A172 (cell line): ENCODE measurements around the gene ZNF611. TPM values are rescaled to one million over a fixed set of nuclear protein-coding genes. Genes with fewer than 3 reads are reported as not detected.
"Not testable (repeated sequence)": the region's sequence is repeated elsewhere in the genome, so short reads cannot be mapped to it uniquely, and the experiment has no call there.

Experiments used
- DNase-seq: peaks from one replicate; pipeline ENCODE4 v3.0.0-alpha.2; 2015; ENCODE audit warnings: low spot score
- total RNA-seq: library from RNA; depleted of rRNA; stranded (reverse); fragments of >200 nt; shearing (Covaris generic); gene quantifications from 2 replicates; pipeline ENCODE4 v1.2.3, GENCODE V29; 2014

Gene ZNF611
- total RNA-seq, 1 experiment from 2014 or later = 11.7 TPM

DNA sequence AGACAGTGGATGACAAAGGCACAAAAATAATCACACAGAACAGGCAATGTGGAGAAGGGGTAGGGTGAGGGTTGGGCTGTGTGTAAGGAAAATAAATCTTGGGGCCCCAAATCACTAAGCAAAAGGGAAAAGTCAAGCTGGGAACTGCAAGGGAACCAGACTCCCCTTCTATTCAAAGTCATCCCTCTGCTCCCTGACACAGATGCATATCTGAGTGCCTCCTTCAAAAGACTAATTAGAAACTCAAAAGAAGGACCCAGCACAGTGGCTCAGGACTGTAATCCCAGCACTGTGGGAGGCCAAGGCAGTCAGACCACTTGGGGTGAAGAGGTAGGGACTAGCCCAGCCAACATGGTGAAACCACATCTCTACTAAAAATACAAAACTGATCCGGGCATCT, 18.3 kb downstream of the ZNF611 start:
- no peak for DNase-seq

DNA sequence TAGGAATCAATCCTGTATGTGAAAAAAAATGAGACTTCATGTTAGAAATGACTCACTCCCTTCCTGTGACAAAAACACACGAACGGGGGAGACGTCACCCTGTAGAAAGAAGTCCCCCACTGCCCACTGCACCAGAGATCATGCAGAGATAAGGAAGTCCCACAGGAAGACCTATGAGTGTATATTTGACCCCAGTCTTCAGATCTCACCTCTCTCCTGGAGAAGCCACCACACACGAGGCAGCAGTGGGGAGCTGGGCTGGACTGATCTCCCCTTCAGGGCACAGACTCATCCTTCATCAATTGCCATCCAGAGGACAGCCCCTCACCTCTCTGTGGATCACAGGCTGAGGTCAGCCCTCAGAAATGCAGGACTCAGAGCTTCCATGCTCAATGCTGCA, 18.9 kb downstream of the ZNF611 start:
- DNase-seq = not testable (repeated sequence)

DNA sequence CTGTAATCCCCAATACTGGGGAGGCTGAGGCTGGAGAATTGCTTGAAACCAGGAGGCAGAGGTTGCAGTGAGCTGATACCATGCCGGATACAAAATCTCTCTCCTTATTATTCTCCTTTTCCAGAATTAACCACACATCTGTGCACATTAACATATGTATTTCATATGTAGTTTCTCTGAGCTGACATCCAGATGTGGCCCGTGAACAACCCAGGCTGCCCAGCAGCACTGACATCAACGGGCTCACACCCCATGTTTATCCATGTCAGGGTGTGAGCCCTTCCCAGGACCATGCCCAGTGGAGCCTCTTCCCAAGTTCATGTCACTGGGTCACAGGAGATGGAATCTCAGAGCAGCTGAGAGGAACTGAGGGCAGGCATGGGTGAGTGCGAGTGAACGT, 19.5 kb downstream of the ZNF611 start:
- not testable (repeated sequence) for DNase-seq

DNA sequence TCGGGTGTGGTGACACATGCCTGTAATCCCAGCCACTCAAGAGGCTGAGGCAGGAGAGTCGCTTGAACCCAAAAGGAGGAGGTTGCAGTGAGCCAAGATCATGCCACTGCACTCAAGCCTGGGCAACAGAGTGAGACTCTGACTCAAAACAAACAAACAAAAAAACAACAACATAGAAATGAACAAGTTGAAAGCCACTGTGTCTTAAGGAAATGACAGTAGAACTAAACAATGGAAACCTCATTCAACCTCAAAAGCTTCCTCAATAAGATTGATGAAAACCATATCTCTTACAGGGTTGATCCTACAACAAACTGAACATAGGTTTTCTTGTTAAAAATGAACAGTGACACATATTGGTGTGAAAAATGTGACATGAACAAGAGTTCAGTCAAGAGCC, 21.8 kb downstream of the ZNF611 start:
- not testable (repeated sequence) for DNase-seq

DNA sequence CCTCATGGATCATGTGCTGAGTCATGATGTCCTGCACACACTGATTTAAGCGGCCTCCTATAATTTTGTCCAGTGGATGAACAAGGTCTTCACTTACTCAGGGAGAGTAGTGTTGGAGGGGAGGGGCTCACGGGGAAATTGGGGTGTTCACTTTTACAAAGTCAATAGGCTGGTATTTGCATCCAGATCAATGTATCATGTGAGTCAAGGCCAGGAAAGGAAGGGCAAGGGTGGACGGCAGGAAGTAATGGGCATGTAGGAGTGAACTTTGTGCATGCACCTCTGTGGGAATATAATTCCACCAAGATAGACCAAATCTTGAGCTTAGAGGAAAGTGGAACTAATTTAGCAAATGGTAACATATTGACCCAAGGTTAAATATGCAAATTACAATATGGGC, 23.2 kb downstream of the ZNF611 start:
- DNase-seq = not testable (repeated sequence)

DNA sequence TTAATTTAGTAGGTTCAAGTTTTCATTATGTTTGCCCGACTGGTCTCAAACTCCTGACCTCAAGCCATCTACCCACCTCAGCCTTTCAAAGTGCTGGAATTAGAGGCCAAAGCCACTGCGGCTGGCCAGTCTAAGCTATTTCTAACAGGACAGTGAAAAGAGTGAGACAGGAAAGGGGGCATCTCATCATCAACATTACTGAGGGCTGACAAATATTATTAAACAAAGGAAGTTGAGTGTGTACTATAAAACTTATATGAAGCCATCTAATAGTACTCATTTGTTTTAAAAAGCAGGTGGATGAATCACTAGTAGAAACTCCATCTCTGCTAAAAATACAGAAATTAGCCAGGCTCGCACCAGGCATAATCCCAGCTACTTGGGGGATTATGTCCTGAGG, 24.3 kb downstream of the ZNF611 start:
- no peak for DNase-seq

DNA sequence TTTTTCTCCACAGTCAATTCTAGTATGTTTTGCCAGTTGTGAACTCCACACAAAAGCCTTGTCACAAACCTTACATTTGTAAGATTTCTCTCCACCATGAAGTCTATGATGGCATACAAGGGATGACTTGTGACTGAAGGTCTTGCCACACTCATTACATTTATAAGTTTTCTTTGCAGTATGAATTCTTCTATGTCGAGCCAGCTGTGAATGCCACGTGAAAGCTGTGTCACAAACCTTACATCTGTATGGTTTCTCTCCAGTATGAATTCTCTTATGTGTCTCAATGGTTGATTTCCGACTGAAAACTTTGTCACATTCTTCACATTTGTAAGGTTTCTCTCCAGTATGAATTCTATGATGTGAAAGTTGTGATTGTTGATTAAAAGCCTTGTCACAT, 29.2 kb downstream of the ZNF611 start:
- not testable (repeated sequence) for DNase-seq

DNA sequence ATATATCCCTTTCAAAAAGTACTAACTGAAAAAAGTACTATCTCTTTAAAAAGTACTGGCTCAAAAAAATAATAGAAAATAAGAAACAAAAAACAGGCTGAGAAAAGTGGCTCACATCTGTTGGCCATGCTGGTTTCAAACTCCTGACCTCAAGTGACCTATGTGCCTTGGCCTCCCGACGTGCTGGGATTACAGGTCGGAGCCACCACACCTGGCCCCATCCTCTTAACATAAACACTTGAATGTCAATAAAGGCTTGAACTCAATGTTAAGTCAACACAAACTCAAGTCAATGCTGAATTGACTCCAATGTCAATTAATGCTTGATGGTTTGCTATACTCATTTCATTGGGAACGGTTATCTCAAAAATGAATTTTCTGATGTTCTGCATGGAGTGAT, 30.9 kb downstream of the ZNF611 start:
- no peak for DNase-seq

DNA sequence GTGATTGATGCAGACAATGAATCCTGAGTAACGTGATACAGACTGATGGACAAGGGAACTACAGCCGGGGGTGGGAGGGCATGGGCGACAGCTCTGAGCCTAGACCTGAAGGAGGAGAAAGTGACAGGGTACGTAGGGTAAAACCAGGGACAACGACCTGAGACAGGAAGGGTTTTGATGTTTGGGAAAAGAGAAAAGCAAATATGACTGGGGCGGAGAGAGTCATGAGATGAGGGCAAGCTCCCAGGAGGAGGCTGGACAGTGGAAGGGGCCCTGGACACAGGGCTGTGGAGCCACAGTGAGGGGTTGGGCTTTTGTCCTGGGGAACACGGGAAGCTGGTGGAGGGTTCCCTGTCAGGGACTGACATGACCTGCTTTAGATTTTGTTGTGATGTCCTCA, 34.2 kb downstream of the ZNF611 start:
- DNase-seq = no peak

DNA sequence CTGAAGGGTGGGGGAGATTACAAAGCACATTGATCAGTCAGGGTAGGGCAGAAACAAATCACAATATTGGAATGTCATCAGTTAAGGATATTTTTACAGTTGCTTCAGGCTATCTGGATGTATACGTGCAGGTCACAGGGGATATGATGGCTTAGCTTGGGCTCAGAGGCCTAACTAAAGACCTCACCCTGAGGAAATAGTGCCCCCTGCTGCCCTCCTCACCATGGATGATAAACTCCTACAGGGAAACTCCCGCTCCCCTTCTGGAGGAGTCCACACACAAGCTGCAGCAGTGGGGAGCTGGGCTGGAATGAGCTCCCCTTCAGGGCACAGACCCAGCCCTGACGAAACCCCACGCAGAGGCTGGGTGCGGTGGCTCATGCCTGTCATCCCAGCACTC, 35.3 kb downstream of the ZNF611 start:
- not testable (repeated sequence) for DNase-seq

DNA sequence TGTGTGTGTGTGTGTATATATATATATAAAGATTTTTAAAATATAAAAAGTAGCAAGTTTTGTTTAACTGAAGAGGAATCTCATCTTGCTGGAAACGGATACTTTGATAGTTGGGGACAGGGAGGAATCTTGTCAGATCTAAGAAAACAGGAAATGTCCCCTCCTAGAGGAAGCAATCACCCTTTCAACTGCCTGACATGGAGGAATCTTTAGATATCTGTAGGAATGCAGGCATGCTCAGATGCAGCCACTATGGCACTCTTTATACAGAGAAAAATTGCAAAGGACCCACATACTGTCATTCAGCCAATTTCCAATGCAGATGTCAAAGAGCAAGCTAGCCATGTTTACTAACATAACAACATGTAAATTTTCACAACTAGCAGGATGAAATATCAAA, 38.8 kb downstream of the ZNF611 start:
- no peak for DNase-seq

DNA sequence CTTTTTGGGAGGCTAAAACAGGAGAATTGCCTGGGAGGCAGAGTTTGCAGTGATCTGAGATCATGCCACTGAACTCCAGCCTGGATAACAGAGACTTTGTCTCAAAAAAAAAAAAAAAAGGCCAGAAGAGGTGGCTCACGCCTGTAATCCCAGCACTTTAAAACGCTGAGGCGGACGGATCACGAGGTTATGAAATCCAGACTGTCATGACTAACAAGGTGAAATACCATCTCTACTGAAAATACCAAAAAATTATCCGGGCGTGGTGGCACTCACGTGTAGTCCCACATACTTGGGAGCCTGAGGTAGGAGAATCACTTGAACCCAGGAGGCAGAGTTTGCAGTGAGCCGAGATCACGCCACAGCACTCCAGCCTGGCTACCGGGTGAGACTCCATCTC, 39.9 kb downstream of the ZNF611 start:
- no peak for DNase-seq

DNA sequence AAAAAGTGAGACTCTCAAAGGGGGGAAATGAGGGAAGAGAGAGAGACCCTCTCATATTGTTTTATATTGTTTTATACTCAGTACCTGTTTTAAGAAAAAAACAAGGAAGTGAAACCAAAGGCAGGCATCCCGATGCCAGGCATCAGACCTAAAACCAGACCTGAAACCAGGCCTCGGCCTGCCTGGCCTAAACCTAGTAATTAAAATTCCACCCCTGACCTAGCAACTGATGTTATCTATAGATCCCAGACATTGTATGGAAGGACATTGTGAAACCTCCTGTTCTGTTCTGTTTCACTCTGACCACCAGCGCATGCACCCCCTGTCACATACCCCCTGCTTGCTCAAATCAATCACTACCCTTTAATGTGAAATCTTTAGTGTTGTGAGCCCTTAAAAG, 40.6 kb downstream of the ZNF611 start:
- DNase-seq = not testable (repeated sequence)

DNA sequence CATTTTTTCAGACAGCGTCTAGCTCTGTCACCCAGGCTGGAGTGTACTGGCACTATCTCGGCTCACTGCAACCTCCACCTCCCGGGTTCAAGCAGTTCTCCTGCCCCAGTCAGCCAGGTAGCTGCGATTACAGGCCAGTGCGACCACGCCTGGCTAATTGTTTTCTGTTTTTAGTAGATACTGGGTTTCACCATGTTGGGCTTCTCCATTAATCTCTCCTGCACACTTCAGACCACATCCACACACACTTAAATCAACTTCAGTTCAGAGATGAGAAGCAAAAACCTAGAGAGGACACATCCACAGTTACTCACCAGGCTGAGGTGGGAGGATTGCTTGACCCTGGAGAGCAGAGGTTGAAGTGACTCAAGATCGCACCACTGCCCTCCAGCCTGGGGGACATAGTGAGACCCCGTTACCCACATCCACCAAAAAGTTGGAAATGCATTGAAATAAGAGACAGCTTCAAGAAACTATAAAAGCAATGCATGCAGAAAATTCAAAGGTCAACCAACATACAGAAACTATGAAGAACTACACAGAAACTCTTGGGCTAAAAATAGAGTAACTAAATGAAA, 42.3 kb downstream of the ZNF611 start:
- no peak for DNase-seq

DNA sequence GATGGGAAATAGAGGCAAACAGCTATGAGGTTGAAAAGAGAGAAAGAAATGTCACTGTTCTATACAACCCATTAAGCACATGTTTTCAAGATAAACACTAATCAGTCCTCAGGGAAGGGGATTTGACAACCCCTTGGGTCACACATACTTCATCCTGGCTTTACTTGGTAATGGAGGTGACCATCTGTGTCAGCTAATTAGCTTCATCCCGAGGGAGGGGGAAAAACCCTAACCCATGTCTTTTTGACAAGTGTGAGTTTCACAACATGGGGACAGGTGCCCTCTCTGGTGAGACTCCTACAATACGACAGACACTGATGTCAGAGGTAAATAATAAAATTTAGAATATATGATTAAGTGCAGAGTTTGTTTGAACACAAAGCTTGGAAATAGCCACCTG, 43.1 kb downstream of the ZNF611 start:
- DNase-seq = no peak

DNA sequence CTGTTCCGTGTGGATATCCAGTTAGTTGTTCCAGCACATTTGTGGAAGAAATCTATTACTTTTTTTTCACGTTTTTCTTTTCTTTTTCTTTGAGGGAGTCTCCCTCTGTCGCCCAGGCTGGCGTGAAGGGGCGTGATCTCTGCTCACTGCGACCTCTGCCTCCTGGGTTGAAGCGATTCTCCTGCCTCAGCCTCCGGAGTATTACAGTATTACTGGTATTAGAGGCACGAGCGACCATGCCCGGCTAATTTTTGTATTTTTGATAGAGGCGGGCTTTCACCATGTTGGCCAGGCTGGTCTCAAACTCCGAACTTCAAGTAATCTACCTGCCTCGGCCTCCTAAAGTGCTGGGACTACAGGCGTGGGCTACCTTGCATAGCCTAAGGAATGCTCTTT, 43.6 kb downstream of the ZNF611 start:
- no peak for DNase-seq

DNA sequence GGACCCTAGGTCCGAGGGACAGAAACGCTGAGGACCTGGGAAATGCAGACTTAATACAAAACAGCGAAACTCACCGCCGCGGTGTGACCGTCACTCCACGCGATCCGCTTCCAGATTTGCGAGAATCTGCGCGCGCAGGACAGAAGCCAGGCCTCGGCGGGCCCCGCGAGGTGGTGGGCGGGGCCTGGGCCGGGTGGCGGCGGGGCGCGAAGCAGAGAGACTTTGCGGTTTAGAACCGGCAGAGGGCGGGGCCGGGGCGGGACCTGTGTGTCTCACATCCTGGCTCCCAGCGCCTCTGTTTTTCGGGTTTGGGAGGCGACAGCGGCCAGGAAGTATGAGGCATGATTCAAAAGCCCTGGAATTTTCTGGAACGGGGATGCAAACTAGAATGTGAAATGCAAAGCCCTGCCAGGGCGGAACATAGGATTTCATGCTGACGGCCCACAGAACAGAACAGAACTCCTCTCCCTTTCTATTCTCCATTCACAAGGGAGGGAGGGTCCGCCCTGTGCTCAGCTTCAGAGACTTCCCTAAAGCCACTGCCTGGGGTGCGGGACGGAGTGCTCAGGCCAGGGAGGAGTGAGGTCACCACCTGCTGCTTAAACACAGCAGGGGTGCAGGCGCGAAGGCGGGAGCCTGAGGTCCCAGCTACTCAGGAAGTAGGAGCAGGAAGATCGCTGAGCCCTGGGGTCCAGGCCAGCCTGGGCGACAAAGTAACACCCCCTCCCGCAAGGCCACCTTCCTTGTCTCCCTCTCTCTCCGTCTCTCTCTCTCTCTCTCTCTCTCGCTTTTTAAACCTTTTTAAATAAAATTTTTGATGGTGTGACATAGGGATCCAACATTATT, 44.3 kb downstream of the ZNF611 start:
- DNase-seq = peak; percentile 93

DNA sequence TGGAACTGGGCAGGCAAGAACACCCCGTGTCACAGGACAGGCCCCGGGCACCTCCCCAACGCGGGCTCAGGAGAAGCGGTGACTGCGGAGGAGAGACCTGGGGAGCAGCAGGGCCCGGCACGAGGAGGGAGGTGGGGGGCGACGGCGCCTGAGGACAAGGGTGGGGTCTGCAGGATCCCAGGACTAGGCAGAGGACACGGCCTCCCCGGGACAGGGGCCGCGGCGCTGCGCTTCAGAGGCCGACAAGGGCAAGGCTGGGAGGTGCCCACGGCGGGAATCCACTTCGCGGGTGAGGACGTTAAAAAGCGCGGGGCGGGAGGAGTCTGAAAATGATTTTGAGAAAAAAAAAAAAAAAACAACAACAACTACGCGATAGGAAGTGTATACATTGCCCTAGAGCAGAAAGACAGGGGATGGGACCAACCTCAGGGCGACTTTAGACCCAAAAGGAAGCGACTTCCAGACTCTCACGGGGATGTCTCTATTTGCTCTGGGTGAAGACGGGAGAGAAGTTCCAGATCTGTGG, 44.9 kb downstream of the ZNF611 start:
- DNase-seq = no peak

DNA sequence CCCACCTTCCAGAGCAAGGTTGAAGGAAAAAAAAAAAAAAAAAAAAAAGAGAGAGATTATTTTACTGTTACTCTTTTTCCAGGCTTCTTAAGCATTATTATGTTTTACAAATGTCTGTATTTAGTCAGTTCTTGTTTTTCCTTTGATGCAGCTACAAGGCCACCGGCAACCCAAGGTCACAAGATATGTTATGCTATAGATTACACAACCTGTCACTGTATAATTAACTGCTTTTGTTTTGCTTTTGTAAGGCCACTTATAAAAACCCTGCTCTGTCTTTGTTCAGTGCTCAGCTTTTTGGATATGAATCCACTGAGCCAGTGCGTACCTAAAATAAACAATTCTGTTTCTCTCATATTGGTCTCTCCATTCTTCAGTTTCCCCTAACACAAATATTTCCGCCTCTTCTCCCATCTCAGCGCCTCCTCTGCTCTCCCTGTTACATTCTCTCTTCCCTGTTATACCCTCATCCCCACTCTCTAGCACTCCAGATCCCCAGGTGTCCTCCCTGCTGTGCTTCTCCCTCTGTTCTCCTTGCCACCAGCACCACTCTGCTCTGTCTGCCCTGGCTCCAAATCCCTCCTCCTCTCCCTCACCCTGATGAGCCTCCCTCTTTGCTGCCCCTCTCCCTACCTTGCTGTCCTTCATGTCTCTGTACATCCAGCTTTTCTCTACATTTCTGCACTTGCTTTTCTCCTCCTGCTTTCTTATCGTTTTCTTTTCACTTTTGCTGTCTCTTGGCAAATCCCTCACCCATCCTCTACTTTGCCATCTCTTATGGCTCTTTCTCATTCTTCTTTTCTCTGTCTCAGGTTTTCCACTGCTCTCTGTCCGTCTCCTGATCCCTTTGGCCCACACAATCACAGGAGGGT, 45.7 kb downstream of the ZNF611 start:
- DNase-seq = not testable (repeated sequence)

DNA sequence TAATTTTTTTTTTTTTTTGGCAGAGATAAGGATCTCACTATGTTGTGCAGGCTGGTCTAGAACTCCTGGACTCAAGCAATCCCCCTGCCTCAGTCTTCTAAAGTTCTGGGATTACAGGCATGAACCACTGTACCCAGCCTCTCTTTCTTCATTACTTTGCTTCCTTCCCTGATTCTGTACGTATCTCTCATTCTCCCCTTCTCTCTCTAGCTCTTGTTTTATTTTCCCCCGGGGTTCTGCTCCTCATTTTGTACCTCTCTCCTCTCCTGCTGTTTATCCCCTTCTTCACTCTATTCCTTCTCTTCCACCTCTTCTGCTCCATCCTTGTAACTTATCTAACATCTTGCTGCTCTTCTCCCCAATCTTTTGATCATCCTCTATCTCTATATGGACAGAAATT, 46.5 kb downstream of the ZNF611 start:
- DNase-seq = no peak

DNA sequence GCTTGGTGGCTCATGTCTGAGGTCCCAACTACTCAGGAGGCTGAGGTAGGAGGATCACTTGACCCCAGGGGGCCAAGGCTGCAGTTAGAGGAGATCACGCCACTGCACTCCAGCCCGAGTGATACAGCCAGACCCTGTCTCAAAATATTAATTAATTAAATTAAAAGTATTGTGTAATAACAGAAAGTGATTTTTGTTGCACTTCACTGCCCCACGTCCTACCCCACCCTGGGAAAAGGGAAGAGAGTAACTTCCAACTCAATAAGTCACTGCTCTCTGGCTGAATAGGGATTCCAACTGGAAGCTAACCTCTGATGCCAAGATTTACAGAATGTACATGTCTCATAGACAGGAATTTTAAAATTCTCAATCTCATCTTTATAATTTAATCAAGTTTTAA, 47.2 kb downstream of the ZNF611 start:
- DNase-seq = no peak

DNA sequence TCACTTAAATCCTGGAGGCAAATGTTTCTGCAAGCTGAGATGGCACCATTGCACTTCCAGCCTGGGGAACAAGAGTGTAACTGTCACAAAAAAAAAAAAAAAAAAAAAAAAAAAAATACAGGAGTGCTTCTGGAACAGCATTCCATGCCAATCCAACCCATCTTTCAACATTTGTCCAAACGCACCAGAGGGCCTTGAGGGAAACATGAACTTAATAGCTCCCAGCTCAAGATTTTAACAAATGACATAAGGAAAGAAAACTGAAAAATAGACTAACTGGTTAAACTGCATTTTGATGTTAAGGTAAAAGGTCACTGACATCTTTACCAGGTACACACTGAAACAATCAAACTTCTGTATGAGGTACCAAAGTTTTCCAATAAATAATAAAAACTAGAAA, 49.0 kb downstream of the ZNF611 start:
- no peak for DNase-seq
